HG02885 (cell line): ENCODE measurements around the gene ZCCHC10.

Experiments used
- ATAC-seq: cut with Tn5 transposase; IDR thresholded peaks from one replicate; pipeline ENCODE4 v1.9.1; 2021; ENCODE audit warnings: mild to moderate bottlenecking; ENCODE audit not compliant: unreplicated experiment, poor library complexity

ZCCHC10 gene

DNA sequence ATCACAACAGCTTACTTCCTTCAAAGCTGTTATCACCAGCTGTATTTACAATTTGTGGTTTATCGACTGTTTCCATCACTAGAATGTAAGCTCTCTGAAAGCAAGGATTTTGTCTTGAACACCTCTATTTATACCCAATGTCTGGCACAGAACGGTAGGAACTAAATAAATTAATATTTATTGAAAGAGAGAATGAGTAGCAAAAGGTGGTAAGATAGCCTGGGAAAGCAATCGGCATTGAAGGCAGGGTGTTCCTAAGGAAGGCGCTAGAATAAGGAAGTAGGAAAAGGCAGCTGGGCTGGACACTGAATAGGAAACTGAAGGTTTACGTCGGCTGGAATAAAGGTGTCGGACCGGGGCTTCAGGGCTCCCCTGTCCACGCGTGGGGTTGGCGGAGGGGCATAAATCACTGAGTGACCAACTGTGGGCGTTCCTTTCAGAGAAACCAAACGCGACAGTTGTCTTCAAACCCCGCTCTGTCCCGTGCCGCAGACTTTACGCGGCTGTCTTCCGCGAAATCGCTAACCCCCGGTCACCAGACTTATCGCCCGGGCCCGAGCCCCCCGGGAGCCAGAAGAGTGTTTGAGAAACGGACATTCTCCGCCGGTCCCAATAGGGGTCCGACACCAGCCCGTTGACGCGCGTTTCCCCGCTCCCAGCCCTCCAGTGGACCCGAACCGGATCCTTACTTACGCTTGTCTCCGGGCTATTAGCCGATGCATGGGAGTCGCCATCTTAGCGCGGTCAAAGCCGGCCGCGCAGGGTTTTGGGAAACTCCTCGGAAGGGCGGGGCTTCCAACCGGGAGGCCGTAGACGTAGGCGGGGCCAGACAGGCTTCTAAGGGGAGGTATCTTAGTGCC lies at the start of gene ZCCHC10:
ZCCHC10 (minus strand) TSS at position 746 of the 860 bp plus-strand sequence; CDS start at position 734, 12 bp downstream.
- peak; percentile 98 for ATAC-seq

DNA sequence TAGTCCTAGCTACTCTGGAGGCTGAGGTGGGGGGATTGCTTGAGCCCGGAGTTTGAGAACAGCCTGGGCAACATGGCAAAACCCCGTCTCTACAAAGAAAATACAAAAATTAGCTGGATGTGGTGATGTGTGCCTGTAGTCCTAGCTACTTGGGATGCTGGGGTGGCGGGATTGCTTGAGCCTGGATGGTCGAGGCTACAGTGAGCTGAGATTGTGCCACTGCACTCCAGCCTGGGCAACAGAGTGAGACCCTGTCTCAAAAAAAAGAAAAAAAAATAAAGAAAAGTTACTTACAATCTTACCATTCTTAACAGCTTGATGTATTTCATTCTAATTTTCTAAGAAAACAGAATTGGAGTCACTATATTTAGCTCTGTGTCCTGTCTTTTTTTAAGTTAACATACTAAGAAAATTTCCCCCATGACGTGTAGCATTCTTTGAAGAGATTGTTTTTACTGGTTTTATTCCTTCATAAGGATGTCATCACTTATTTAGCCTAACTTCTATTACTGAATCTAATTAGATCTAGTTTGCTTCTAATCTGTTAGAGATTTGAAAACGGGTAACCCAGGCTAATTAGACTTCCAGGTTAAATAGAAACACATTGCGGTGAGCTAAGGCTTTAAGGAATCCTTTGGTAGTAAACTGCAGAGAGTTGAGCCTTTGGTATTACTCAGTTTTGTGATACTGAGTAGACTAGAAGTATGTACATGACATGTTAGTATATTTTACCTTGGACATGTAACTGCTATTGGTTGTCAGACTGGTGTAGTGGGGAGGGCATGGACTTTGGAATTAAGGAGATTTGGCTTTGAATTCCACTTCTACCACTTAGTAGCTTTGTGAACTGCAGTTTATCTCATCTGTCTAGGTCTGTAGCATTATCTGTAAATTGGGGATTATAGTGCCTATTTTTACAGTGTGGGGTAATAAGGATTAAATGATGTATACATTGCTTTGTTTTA lies 49.5 kb upstream of the ZCCHC10 start:
- ATAC-seq, result no peak

DNA sequence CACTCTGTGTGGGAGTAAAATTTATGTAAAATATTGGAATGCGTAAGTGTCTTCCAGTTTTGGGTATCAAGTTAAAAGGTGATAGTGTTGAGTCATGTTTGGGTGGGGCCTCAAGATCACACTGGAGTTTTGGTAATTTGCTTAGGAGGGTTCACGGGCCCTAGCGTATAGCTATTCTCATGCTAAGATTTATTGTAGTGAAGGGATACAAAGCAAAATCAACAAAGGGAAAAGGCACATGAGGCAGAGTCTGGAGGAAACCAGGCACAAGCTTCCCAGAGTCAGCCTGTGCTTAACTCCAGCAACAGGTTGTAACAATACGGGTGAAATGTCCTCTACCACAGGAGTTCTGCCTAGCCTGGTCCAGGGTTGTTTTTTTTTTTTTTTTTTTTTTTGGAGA lies 45.7 kb upstream of the ZCCHC10 start:
- ATAC-seq, result no peak

DNA sequence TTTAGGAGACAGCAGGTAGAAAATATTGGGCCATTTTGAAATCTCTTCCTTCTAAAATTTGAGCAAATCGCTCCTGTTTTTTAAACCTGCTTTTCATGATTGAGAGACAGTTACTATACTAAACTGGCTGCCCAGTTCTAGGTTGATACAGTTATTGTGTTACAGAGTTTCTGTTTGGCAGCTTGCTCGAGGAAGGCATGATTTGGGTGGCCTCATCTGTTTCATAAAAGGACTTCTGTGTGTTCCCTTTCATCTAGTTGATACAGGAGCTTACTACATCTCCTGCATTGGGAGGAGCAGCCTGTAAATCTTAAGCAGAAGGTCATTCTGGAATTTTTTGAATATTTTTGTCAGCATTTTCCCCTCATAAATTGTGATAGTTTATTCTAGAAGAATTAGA lies 39.7 kb upstream of the ZCCHC10 start:
- ATAC-seq, result no peak

DNA sequence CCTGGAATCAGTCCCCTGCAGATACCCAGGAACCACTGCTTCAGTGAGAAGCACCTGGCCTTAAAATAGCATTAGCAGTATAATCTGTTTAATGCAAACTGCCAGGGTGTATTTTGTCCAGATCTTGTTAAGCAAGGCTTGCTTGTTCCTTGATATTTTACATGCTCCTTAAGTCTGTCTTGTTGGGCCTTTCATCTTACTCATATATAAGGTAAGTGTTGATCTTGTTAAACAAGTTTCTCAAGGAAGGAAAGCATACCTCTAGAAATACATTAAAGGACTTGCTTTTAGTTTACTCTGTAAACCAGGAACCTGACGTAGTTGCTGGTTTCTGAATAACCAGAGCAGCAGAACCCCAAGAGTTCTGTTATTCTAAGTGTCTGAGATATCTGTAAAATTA lies 39.1 kb upstream of the ZCCHC10 start:
- ATAC-seq, result no peak

DNA sequence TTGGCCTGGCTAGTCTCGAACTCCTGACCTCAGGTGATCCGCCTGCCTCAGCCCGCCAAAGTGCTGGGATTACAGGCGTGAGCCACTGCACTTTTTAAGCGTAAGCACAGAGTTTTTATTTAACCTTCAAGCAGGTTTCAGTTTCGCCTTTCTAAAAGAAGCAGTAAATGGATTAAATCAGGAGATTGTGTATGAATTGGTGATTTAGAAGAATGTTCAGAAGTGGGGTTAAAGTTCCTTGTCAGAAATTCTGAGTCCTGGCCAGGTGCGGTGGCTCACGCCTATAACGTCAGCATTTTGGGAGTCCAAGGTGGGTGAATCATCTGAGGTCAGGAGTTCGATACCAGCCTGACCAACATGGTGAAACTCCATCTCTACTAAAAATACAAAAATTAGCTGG lies 37.6 kb upstream of the ZCCHC10 start:
- ATAC-seq, result no peak

DNA sequence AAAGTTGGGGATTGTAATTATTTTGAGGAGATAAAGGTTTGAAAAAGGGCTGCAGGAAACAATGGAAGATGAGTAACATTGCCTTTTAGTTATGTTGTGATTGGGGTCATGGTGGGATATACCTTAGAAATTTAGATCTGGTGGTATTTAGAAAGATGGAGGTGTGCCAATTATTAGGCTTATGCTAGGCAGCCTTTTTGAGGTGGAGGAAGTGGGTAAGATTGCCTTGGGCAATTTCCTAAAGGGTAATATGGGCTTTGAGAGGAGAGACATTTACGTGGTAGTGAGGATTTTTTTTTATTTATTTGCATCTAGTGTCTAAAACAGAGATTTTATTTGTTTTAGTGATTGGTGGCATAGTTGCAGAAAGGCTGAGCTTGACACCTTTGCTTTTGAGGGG lies 35.9 kb upstream of the ZCCHC10 start:
- no peak for ATAC-seq

DNA sequence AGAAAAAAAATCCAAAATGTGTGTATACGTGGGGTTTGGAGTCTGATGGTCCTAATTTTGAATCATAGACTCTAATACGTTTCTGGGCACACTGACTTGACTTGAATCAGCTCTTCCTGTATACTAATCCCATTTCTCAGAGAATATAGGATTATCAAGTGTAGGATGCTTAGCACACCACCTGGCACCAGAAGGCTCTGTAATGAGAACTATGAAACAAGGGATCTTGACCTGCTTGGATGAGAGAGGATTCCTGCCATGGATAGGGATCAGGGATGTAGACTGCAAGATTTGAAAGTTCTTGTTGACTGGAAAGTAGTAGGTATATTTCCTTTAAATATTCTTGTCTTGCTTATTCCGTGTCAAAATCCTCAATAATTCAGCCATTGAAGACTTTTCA lies 33.3 kb upstream of the ZCCHC10 start:
- no peak for ATAC-seq

DNA sequence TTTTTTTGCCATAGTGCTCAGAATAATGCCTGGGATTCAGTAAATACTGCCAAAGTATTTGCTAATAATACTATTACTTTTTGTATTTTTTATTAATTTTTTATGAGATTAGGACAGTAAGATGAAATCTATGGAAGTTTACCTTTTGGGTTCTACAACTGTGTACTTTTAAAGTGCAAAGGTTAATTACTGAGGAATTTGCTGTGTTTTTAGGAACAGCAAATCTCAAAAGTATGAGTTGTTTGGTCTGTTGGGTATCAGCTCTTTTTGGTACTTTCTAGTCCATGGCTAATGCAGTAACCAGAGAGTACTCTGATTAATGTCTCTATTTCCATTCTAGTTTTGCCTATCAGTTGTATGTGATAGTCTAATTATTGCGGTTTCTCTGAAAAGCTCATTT lies 30.5 kb upstream of the ZCCHC10 start:
- ATAC-seq, result no peak

DNA sequence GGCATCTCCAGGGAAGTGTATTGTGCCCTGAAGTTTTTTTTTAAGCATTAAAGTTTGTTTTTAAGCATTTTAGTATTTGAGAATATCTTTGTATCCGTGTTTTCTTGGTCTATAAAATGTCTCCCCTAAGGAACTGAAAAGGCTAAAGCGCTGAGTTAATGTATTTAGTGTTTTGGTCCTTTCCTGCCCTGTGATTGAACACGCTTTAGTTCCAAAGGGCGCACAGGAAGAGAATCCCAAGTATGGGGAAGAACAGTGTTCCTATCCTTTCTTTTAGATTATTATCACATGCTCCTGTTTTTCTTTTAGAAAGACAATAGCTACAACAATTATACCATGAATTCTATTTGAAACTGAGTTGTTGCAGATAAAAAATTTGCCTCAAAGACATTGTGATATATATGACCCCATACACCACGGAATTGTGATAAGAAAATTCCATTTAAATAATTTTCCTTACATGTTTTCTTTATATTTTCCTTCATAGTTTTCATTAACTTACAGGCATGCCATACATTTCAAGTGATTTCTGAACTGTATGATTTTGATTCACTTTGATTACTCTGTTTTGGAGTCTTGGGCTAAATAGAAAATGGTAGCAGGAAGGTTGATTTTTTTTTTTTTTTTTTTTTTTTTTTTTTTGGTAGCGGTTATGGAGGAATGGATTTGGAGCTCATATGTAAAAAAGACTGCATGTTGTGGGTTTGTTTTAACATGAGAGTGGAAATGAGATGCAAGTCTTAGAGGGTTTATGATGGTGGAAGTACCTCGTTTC lies 28.5 kb upstream of the ZCCHC10 start:
- ATAC-seq, result no peak

DNA sequence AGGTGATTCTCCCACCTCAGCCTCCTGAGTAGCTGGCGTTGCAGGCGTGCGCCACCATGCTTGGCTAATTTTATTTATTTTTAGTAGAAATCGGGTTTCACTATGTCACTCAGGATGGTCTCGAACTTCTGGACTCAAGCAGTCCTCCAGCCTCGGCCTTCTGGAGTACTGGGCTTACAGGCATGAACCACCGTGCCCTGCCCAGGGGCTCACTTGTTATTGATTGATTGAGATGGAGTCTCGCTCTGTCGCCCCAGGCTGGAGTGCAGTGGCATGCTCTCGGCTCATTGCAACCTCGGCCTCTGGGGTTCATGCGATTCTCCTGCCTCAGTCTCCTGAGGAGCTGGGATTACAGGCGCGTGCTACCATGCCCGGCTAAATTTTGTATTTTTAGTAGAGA lies 27.1 kb upstream of the ZCCHC10 start:
- ATAC-seq, result no peak

DNA sequence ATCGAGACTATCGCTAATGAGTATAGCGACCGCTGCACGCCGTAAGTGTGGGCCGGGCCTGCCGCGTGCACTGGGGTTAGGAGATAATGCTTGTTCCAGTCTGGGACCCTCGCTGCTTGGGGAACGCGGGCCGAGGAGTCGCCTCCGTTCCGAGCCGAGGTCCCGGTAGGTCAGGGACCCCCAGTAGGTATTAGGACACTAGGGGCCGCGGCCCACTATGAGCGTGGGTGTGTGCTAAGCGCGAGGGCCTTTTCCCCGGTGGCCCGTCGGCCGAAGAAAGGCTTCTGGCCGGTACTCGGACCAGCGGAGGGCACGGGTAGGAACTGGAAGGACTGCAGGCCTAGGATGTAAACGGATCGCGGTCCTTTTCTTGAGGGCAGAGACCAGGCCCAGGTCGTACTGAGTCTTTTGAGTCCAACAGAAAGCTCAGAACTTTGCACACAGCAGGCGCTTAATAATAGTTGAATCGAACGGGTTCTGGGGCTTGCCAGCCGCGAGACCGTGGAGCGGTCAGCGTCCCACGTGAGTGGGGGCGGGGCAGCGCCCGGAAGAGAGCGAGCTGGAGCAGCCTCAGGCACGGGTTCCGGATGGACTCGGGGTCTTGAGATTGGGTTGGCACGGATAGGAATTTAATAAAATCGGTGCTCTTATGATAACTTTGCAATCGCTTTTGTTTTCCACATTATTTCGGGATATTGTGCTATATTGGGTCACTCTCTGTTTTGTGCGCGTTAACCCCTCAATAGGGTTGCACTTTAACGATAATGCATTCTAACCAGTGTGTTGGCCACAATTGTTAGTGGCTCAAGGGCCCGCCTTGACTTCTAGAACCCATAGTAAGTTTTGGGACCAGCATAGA lies 26.2 kb upstream of the ZCCHC10 start:
- ATAC-seq, result peak; percentile 30

DNA sequence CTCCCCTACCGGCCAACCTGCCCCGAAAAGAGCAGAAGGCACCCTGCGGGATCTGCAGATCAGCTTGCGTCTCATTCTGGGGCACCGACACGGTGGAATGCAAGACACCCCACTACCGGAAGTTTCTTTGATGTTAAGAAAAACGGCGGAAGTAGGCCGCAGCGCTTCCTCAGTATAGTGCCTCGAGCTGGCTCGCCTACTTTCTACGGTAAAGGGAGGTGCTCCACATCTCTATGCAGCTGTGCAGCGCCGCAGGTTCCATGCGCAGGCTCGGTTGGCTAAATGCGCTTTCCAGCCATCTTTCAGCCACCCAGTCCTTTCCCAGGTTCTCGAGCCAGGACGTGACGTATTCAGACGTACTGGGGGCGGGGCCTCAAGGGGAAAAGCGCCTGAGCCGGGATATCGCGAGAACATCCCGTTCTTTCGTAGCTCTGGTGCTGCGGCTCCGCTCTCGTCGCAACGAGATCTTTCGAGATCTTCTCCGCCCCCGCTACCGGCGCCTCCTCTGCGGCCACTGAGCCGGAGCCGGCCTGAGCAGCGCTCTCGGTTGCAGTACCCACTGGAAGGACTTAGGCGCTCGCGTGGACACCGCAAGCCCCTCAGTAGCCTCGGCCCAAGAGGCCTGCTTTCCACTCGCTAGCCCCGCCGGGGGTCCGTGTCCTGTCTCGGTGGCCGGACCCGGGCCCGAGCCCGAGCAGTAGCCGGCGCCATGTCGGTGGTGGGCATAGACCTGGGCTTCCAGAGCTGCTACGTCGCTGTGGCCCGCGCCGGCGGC lies 25.4 kb upstream of the ZCCHC10 start, which contains the start of gene HSPA4:
HSPA4 (plus strand) TSS at position 472 of the 775 bp plus-strand sequence; CDS start at position 710, 238 bp downstream.
- peak; percentile 85 for ATAC-seq

DNA sequence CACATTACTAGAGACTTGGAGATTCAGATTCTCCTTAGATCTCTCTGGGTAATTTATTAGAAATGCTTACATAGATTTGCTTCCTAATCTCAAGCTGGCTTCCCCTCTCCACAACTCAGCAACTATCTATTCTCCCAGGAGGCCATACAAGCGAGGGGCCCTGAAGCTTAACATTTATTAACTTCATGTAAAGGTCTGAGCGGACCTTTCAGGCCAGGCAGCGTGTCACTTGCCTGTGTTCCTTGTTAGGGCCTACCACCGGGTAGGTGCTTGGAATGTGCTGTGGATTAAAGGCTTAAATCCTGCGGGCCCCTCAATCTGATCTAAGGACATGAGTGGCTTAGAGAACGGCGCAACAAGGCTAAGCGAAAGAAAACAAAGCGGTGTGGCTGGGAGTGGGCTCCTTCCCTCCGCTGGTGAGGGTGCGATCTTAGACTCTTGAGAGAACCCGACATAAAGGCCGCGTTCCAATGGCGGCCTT lies 24.8 kb upstream of the ZCCHC10 start:
- ATAC-seq, result no peak

DNA sequence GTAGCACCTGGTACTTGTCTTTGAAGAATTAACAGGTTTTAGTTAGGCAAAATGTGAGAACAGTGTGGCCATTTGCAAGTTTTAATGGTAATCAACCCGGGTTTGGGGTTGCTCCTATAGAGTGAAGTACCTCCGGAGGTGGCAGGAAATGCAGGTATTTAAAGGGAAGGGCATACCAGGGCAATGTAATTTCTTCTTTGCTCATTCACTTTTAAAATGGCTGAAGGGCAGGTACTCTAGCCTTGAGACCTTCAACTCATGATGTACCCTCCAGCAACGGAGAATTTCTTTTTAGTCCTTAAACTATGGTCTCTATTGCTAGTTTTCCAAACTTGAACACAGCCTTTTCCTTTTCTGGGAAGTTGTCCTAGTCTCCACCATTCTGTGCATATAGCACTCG lies 24.2 kb upstream of the ZCCHC10 start:
- no peak for ATAC-seq

DNA sequence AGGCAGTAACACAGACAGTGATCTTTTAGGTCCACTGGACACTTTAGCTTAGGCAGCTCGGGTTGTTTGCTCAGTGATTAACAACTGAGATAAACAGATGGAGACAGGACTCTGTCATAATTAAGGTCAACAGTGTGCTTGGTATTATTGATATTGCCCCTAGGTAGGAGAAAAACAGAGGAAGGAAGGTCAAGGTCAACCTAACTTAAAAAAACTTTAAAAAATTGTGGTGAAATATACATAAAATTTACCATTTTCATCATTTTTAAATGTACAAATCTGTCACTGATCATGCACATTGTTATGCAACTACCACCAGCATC lies 23.3 kb upstream of the ZCCHC10 start:
- ATAC-seq, result no peak

DNA sequence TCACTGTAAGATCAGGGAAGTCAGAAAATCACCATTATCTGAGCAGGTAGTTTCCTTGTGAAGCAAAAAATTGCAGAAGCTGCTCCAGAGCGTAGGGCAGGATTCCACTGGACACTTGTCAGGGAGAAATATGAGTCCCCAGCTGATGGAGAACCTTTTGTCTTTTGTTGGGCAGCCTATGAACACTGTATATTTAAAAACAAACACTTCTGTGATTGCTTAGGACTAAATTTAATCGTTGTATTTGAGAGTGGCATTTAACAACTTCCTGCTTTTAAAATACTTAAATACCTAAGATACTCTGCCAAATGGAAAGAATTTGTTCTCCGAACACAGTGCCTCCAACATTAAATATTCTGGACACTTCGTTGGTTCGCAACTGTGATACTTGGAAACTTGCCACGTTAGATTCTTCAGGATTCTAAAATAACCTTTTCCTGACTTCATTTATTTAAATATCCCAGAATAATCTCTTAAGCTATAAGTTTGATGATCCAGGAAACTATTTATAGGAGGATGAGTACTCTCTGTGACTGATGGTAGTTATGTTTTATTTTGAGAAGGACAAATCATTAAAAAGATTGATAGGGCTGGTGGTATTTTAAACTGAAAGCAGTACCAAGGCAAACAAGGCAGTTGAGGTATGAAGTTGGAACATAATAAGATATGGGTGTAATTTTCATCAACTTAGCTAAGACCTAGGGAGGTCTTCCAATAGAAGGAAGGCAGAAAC lies 22.8 kb upstream of the ZCCHC10 start:
- no peak for ATAC-seq

DNA sequence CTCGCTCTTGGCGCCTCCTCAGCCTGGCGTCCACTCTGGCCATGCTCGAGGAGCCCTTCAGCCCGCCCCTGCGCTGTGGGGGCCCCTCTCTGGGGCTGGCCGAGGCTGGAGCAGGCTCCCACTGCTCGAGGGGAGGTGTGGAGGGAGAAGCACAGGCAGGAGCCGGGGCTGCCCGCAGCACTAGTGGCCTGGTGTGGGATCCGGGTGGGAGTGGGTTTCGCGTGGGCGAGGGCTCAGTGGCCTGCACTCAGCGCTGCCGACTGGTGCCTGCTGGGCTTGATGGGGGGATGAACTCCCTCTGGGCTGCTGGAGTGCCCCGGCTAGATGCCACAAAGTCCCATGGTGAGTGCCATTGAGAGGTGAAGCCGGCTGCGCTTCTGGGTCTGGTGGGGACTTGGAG lies 21.1 kb upstream of the ZCCHC10 start:
- ATAC-seq, result no peak
